T-cell (primary cell): Measurements from ENCODE around the gene USP37. TPM values are rescaled to one million over a fixed set of nuclear protein-coding genes. Genes with fewer than 3 reads are reported as not detected.

Source experiments
- ATAC-seq, 4 experiments: fragments of 200-7000 bp in 3 of 4; fragments of 150-1000 bp in 1 of 4; cut with Tn5 transposase; replicated peaks in 1 of 4; 1 replicate in 3 of 4; 2 replicates in 1 of 4; pipeline ENCODE4 v1.10.0; 2021; ENCODE audit warnings: moderate library complexity in 3 of 4, mild to moderate bottlenecking in 2 of 4, moderate number of reproducible peaks in 1 of 4
- CTCF ChIA-PET, 2 donors: fragments of 300-600 bp; sonication (Branson Sonifier 250); formaldehyde crosslinking; loops; one replicate each; lab custom pipeline; 2022; ENCODE audit warnings: antibody characterized with exemption in 2 of 2; lab: Charles Lee
- POLR2A ChIA-PET, 2 donors: fragments of 300-600 bp; sonication (Branson Sonifier 250); formaldehyde crosslinking; loops; one replicate each; lab custom pipeline; 2022; ENCODE audit warnings: antibody characterized with exemption in 2 of 2; lab: Charles Lee
- DNase-seq, 35 experiments: peaks; one replicate each; pipeline versions ENCODE4 v3.0.0 to v3.0.0-alpha.2; 2013 to 2023
- H3K27ac ChIP-seq: one replicate; pipeline ENCODE4 v1.5.1; 2013; ENCODE audit warnings: low read length
- H3K27me3 ChIP-seq, 2 experiments: replicated peaks in 1 of 2; 1 replicate in 1 of 2; 2 replicates in 1 of 2; pipeline versions ENCODE4 v1.6.1 to v1.7.0; 2013; ENCODE audit warnings: low read length in 1 of 2, mixed read lengths in 1 of 2; ENCODE audit not compliant: control insufficient read depth in 2 of 2, insufficient read depth in 2 of 2; ENCODE audit errors: extremely low read depth in 1 of 2
- H3K36me3 ChIP-seq, 2 donors: 1 replicate in 1 of 2; 2 replicates in 1 of 2; pipeline versions ENCODE4 v1.6.1 to v1.7.0; 2013; ENCODE audit warnings: low read length in 1 of 2; ENCODE audit not compliant: control insufficient read depth in 2 of 2, insufficient read depth in 1 of 2; ENCODE audit errors: extremely low read depth in 1 of 2
- H3K4me1 ChIP-seq, 2 experiments: 1 replicate in 1 of 2; 2 replicates in 1 of 2; pipeline versions ENCODE4 v1.6.1 to v1.7.0; 2013; ENCODE audit warnings: low read length in 2 of 2, mixed read lengths in 1 of 2; ENCODE audit not compliant: insufficient read depth in 2 of 2, control insufficient read depth in 1 of 2; ENCODE audit errors: extremely low read depth in 1 of 2
- H3K4me3 ChIP-seq, 2 donors: 1 replicate in 1 of 2; 2 replicates in 1 of 2; pipeline versions ENCODE4 v1.5.1 to v1.7.0; 2013; ENCODE audit warnings: mild to moderate bottlenecking in 2 of 2, low read length in 1 of 2, moderate library complexity in 1 of 2; ENCODE audit not compliant: control insufficient read depth in 1 of 2; ENCODE audit errors: extremely low read depth in 1 of 2
- H3K9me3 ChIP-seq: 2 replicates; pipeline ENCODE4 v1.7.0; 2013
- H3K27ac Mint-ChIP-seq, 2 donors: one replicate each; pipeline ENCODE4 v1.8.0; 2020 to 2021; ENCODE audit warnings: mild to moderate bottlenecking in 2 of 2, mixed read lengths in 2 of 2
- H3K27me3 Mint-ChIP-seq, 2 donors: one replicate each; pipeline ENCODE4 v1.8.0; 2021 to 2022; ENCODE audit warnings: mixed read lengths in 2 of 2
- H3K36me3 Mint-ChIP-seq: one replicate; pipeline ENCODE4 v1.8.0; 2021; ENCODE audit warnings: mixed read lengths
- H3K4me1 Mint-ChIP-seq, 3 donors: one replicate each; pipeline ENCODE4 v1.8.0; 2020 to 2022; ENCODE audit warnings: mixed read lengths in 3 of 3, mild to moderate bottlenecking in 1 of 3
- H3K4me3 Mint-ChIP-seq, 3 donors: one replicate each; pipeline ENCODE4 v1.8.0; 2020 to 2022; ENCODE audit warnings: mild to moderate bottlenecking in 3 of 3, mixed read lengths in 3 of 3, moderate library complexity in 3 of 3
- H3K9me3 Mint-ChIP-seq, 3 donors: one replicate each; pipeline ENCODE4 v1.8.0; 2020 to 2022; ENCODE audit warnings: mixed read lengths in 3 of 3
- WGBS: methylation state at CpG from one replicate; pipeline ENCODE4 v1.1.5; 2013; ENCODE audit warnings: missing lambda C conversion rate; ENCODE audit not compliant: insufficient coverage; 5-methylcytosine and 5-hydroxymethylcytosine counted together
- total RNA-seq, 35 experiments: library from RNA in 6 of 35; stranded (reverse) in 6 of 35; fragments of 120-200 nt in 1 of 35; gene quantifications; one replicate each; pipeline versions ENCODE4 v1.2.1 to v1.2.4 and lab custom pipeline; 2013 to 2026

The USP37 gene
- total RNA-seq, 5 donors from 2014 or later (not counting 1 experiment from before 2014, with no cell fraction given): 19.5 to 28.8 (median 22.9) TPM

- no peaks in the 10 kb centered on the region for H3K27me3 Mint-ChIP-seq
- H3K4me1 Mint-ChIP-seq: no peaks in the 10 kb centered on the region
- H3K27ac Mint-ChIP-seq: no peak overlapping the region
- no peak overlapping the region for H3K4me3 Mint-ChIP-seq
- H3K9me3 Mint-ChIP-seq: no peaks in the 10 kb centered on the region
- no peaks in the 10 kb centered on the region for H3K27me3 ChIP-seq
- no peak overlapping the region for H3K4me3 ChIP-seq
- ChIA-PET CTCF (no interaction called here), POLR2A (interaction anchor here in 1 of 2 donors (0.5 kb wide), 1 partner anchor 47 kb away, joined by 3 read pairs; no protein-coding TSS in a partner anchor)
- no peaks in the 10 kb centered on the region for H3K9me3 ChIP-seq
- no peak for DNase-seq
- no peak overlapping the region for H3K27ac ChIP-seq
- no peaks in the 10 kb centered on the region for H3K4me1 ChIP-seq
- peaks cover 3 to 37% of the 10 kb centered on the region in 2 donors for H3K36me3 ChIP-seq
- peaks cover 34% of the 10 kb centered on the region for H3K36me3 Mint-ChIP-seq
- no peak for ATAC-seq
- 100% methylated on average over 3 of the region's 10 CpGs for WGBS
Observed at GRCh38 chr2:218500501-218501060, 67.6 kb downstream of the USP37 start.

GRCh38 chr2:218485986-218486667, 82.0 kb downstream of the USP37 start:
- DNase-seq: no peak
- peaks cover 3 to 37% of the 10 kb centered on the region in 2 donors for H3K36me3 ChIP-seq
- H3K27ac ChIP-seq: no peak overlapping the region
- CTCF ChIA-PET: no interaction called here
- Mint-ChIP-seq H3K36me3 (peaks cover 52% of the 10 kb centered on the region), H3K27ac (peak overlapping the region in 1 of 2 donors; percentile 61), H3K4me1 (peaks cover 13 to 16% (median 16%) of the 10 kb centered on the region in 3 donors), H3K4me3 (no peak overlapping the region), H3K27me3 (no peaks in the 10 kb centered on the region), H3K9me3 (no peaks in the 10 kb centered on the region)
- POLR2A ChIA-PET: no interaction called here
- no peak for ATAC-seq
- no peaks in the 10 kb centered on the region for H3K9me3 ChIP-seq
- H3K4me3 ChIP-seq: no peak overlapping the region
- H3K4me1 ChIP-seq: peaks cover 0 to 17% of the 10 kb centered on the region in 2 experiments
- no peaks in the 10 kb centered on the region for H3K27me3 ChIP-seq
- WGBS: 80% methylated on average over 1 of the region's 7 CpGs

- no peak for ATAC-seq
- peaks cover 0 to 30% of the 10 kb centered on the region in 2 donors for H3K36me3 ChIP-seq
- no peaks in the 10 kb centered on the region for H3K27me3 Mint-ChIP-seq
- no peak overlapping the region for H3K4me3 ChIP-seq
- no CpG with 5 or more reads among the region's 1 CpG for WGBS
- H3K4me1 Mint-ChIP-seq: peaks cover 13 to 16% (median 16%) of the 10 kb centered on the region in 3 donors
- DNase-seq: no peak
- H3K36me3 Mint-ChIP-seq: peaks cover 55% of the 10 kb centered on the region
- CTCF ChIA-PET: interaction anchor here in 1 of 2 donors (0.7 kb wide), 1 partner anchor 50 kb away, joined by 6 read pairs; no protein-coding TSS in a partner anchor
- peaks cover 0 to 17% of the 10 kb centered on the region in 2 experiments for H3K4me1 ChIP-seq
- no peak overlapping the region for H3K4me3 Mint-ChIP-seq
- H3K27ac ChIP-seq: no peak overlapping the region
- POLR2A ChIA-PET: interaction anchor here in 1 of 2 donors (0.7 kb wide), 1 partner anchor 208 kb away, joined by 8 read pairs; no protein-coding TSS in a partner anchor
- no peaks in the 10 kb centered on the region for H3K9me3 ChIP-seq
- no peaks in the 10 kb centered on the region for H3K9me3 Mint-ChIP-seq
- peak overlapping the region; percentile 33 to 37 for H3K27ac Mint-ChIP-seq
- H3K27me3 ChIP-seq: no peaks in the 10 kb centered on the region
Observed at GRCh38 chr2:218482651-218483050, 85.5 kb downstream of the USP37 start.

DNA sequence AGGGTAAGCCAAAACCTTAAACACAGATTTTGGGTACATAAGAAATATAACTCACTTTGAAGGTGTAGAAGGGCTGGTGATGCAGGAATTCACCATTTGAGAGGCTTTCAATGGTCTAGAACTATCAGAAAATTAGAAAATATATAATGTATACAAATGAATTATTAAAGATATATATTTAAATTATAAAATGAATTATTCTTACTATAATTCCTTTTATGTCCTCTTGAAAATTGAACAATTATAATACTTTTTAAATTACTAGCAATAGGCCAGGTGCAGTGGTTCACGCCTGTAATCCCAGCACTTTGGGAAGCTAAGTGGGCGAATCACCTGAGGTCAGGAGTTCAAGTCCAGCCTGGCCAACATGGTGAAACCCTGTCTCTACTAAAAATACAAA, 88.6 kb downstream of the USP37 start:
- POLR2A ChIA-PET: interaction anchor here in 1 of 2 donors (0.8 kb wide), 1 partner anchor 20 kb away, joined by 6 read pairs; no protein-coding TSS in a partner anchor
- DNase-seq: no peak
- H3K9me3 ChIP-seq: no peaks in the 10 kb centered on the region
- Mint-ChIP-seq H3K27me3 (no peaks in the 10 kb centered on the region), H3K4me3 (no peak overlapping the region), H3K9me3 (no peaks in the 10 kb centered on the region), H3K36me3 (peaks cover 48% of the 10 kb centered on the region), H3K4me1 (peaks cover 13 to 16% (median 16%) of the 10 kb centered on the region in 3 donors), H3K27ac (no peak overlapping the region)
- ATAC-seq: no peak
- no peak overlapping the region for H3K4me3 ChIP-seq
- WGBS: 100% methylated on average over 2 of the region's 2 CpGs
- no peaks in the 10 kb centered on the region for H3K27me3 ChIP-seq
- peaks cover 0 to 42% of the 10 kb centered on the region in 2 donors for H3K36me3 ChIP-seq
- CTCF ChIA-PET: interaction anchor here (0.6 to 0.7 kb wide), 2 partner anchors 14 to 65 kb away, joined by 4 to 5 read pairs; no protein-coding TSS in a partner anchor
- H3K4me1 ChIP-seq: peaks cover 0 to 17% of the 10 kb centered on the region in 2 experiments
- no peak overlapping the region for H3K27ac ChIP-seq

DNA sequence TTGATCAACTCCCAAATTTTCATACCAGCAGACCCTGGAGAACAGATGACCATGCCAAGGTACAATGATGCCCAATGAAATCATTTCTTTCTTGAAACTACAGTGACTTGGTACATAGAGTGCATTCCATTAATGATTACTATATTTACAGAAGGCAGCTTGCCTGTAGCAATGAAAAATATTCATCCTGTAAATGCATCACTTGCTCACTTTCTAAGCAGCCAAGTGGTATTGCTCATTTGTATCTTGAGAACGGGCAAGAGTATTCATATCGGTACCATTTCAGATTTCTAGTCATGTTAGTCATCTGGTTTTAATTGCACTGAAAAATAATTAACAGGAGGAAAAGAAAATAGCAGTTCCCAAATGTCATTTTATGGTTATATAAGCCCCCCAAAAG, 89.6 kb downstream of the USP37 start:
- no peaks in the 10 kb centered on the region for H3K27me3 Mint-ChIP-seq
- H3K4me1 ChIP-seq: peaks cover 0 to 14% of the 10 kb centered on the region in 2 experiments
- H3K36me3 ChIP-seq: peaks cover 0 to 52% of the 10 kb centered on the region in 2 donors
- H3K27me3 ChIP-seq: no peaks in the 10 kb centered on the region
- H3K9me3 Mint-ChIP-seq: no peaks in the 10 kb centered on the region
- no peaks in the 10 kb centered on the region for H3K9me3 ChIP-seq
- peaks cover 9 to 12% (median 11%) of the 10 kb centered on the region in 3 donors for H3K4me1 Mint-ChIP-seq
- no peak overlapping the region for H3K27ac Mint-ChIP-seq
- no peak overlapping the region for H3K4me3 ChIP-seq
- H3K27ac ChIP-seq: no peak overlapping the region
- no CpG with 5 or more reads among the region's 2 CpGs for WGBS
- no peak for ATAC-seq
- POLR2A ChIA-PET: no interaction called here
- H3K4me3 Mint-ChIP-seq: no peak overlapping the region
- peaks cover 51% of the 10 kb centered on the region for H3K36me3 Mint-ChIP-seq
- CTCF ChIA-PET: no interaction called here
- no peak for DNase-seq

- ChIA-PET POLR2A (no interaction called here), CTCF (no interaction called here)
- peaks cover 0 to 61% of the 10 kb centered on the region in 2 donors for H3K36me3 ChIP-seq
- peaks cover 0 to 3% of the 10 kb centered on the region in 2 experiments for H3K4me1 ChIP-seq
- Mint-ChIP-seq H3K27ac (no peak overlapping the region), H3K27me3 (no peaks in the 10 kb centered on the region), H3K4me3 (no peak overlapping the region), H3K36me3 (peaks cover 52% of the 10 kb centered on the region), H3K9me3 (no peaks in the 10 kb centered on the region), H3K4me1 (peaks cover 0 to 3% (median 0%) of the 10 kb centered on the region in 3 donors)
- no peaks in the 10 kb centered on the region for H3K9me3 ChIP-seq
- ATAC-seq (no peak), DNase-seq (no peak)
- no peaks in the 10 kb centered on the region for H3K27me3 ChIP-seq
- H3K4me3 ChIP-seq: no peak overlapping the region
- no peak overlapping the region for H3K27ac ChIP-seq
Observed at GRCh38 chr2:218477247-218477646, 90.9 kb downstream of the USP37 start.
